HG02981 (cell line): ENCODE data around the gene RNF207.

Experiments
- ATAC-seq: cut with Tn5 transposase; IDR thresholded peaks from one replicate; pipeline ENCODE4 v1.9.1; 2021; ENCODE audit warnings: mild to moderate bottlenecking, moderate library complexity; ENCODE audit not compliant: unreplicated experiment

RNF207 gene

DNA sequence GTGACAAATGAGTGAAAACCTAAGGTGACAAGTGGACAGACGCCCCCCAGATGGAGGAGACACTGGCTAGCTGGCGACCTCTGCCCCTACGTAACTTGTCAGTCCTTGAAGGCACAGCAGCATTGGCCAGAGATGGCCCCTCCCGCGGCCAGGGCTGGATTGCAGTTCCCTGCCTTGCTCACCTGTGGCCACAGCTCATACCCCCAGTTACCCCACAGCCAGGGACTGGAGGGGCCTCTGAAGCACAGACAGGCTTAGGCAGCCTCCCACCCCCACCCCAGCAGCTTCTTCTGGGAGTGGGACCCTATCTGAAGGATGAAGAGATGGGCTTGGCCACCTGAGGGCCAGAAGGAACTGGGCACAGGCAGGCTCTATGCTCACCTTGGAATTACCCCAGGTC lies 41.7 kb downstream of the RNF207 start:
- no peak for ATAC-seq

GRCh38 chr1:6248161-6248776 lies 42.4 kb downstream of the RNF207 start:
- no peak for ATAC-seq

GRCh38 chr1:6248932-6249738 lies 43.2 kb downstream of the RNF207 start:
- no peak for ATAC-seq

DNA sequence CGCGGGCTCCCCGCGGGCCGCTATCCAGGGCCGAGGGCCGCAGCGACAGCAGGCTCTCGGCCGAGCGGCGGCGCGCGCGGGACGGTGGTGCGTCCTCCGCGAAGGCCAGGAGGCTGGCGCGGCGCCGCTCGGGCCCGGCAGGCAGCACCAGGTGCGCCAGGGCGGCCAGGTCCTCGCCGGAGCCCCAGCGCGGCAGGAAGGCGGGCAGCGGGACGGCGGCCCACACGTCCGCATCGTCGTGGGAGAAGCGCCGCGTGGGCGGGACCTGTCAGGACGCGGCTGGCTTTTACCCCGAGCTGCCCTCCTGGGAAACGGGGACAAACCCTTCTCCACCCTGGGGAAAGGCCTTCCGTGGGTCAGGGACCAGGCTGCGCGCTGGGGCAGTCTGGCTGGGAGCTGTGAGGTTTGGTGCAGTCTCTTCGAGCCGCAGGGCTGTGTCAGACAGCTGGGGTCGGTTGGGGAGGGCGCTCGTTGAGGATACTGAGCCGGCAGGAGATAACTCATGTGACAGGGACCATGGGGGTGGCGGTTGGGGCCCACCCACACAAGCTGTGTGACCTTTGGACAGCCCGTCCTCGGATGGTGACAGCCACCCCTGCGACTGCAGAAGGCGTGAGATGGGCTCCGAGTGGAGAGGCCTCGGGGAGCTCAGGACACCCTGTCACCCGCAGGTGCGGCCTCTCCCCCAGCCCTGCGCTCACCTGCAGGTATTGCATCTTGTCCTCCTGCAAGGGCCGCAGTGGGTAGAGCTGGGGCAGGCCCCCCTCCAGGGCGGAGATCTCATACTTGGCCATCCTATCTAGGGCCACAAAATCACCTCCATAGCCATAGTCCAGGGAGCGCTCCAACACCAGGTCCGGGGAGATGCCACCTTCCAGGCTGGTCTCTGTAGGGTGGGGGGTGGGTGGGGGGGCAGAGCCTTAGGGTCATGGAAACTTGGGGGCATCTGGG lies 44.1 kb downstream of the RNF207 start:
- ATAC-seq = no peak

DNA sequence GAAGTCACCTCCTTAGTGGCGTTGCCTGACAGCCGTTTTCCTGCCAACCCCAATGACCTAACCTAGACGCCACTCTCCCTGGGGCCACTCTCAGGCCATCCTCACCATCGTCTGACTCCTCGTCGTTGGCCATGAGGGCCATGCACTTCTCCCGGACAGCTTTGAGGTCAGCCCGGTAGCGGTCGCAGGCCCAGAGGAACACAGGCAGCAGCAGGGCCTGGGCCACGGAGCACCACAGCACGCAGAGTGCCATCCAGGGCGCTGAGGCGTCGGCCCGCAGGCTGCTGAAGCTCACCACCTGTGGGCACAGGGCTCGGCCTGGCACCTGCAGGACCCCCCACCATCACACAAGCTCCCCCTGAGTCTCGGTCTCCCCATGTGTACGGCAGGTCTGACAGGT lies 45.3 kb downstream of the RNF207 start:
- ATAC-seq = no peak

- ATAC-seq = no peak
Observed at GRCh38 chr1:6251681-6252373, 45.9 kb downstream of the RNF207 start.

GRCh38 chr1:6252374-6252710 lies 46.4 kb downstream of the RNF207 start:
- ATAC-seq = no peak

GRCh38 chr1:6253380-6253779 lies 47.5 kb downstream of the RNF207 start:
- ATAC-seq = no peak

- ATAC-seq = no peak
Observed at GRCh38 chr1:6254691-6255090, 48.8 kb downstream of the RNF207 start.

GRCh38 chr1:6256645-6257044 lies 50.7 kb downstream of the RNF207 start:
- no peak for ATAC-seq

GRCh38 chr1:6257541-6258069 lies 51.7 kb downstream of the RNF207 start:
- no peak for ATAC-seq

DNA sequence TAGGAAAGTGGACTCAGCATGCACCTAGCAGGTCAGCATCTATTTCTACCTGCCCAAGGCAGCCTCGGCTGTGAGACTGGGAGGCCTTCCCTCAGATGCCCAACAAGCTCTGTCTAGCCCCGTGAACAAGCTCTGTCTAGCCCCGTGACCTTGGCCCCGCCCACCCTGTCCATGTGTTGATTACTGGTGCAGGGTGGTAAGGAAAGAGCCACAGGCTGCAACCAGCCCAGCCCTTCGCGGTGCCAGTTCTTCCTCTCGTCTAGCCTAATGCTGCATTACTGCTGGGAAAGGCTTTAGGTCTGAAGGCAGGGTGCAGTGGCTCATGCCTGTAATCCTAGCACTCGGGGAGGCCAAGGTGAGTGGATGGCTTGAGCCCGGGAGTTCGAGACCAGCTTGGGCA lies 52.8 kb downstream of the RNF207 start:
- no peak for ATAC-seq

DNA sequence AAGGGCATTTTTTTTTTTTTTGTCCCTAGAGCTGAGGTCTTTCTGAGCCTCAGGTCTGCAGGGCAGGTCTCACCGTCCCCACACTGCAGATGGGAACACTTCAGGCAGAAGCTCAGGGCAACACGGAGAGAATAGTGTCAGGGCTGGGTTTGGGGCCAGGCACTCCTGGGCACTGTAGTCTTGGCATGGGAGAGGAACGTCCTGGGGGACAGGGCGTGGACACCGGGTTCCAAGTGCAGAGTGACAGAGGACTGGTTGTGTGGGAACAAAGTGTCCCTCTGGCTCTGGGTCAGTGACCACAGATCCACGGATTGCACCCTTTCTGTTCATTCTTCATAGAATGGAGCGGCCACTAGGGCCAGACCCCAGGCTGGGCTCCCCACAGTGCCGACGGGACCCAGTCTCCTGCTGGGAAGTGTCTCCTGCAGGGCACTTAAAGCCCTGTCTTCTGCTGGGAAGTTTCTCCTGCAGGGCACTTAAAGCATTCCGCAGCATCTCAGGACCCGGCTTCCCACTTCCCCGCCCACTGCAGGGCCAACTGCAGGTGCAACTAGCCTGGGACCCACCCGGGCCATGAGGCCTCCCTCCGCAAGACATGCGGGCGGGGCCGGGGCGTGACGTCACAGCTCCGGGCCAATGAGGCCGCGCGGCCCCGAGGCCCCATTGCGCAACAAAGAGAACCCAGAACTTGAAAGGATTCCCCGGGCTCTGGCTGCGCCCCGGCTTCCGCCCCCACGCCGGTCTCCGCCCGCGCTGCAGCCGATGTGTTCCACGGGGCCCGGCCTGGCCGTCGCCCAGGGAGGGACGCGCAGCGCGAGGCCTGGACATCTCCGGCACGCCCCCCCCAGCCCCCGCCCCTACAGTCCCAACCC lies 53.8 kb downstream of the RNF207 start:
- ATAC-seq = no peak

GRCh38 chr1:6260433-6260934 lies 54.6 kb downstream of the RNF207 start:
- no peak for ATAC-seq

DNA sequence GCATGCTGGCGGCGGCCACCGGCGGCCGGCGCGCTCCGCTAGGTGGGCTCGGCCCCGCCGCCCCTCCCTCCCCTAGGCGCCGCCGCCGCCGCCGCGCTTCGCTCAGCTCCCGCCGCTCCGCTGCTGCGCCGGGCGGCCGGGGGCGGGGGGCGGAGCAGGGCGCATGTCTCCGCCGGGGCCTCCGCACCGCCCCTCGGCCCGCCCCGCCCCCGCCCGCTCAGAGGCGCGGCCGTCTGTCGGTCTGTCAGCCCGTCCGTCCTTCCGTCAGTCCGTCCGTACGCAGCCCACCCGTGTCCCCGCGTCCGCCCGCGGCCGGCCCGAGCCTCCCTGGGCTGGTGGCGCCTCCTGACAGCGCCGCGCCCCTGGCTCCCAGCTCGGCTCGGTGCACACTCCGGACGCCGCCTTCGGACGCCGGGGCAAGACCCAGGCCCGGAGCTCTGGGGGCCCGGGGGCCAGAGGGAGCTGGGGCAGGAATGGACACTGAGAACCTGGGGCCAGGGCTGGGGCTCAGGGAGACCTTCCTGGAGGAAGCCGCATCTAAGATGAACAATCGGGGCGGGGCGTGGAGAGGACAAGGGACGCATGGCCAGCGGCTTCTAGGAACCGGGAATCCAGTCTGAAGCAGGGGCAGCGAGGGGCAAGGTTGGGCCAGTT lies 55.2 kb downstream of the RNF207 start, which contains the start of gene GPR153:
GPR153 (minus strand) TSS at position 138 of the 654 bp plus-strand sequence. CDS start 6,193 bp downstream, outside the sequence.
- no peak for ATAC-seq

DNA sequence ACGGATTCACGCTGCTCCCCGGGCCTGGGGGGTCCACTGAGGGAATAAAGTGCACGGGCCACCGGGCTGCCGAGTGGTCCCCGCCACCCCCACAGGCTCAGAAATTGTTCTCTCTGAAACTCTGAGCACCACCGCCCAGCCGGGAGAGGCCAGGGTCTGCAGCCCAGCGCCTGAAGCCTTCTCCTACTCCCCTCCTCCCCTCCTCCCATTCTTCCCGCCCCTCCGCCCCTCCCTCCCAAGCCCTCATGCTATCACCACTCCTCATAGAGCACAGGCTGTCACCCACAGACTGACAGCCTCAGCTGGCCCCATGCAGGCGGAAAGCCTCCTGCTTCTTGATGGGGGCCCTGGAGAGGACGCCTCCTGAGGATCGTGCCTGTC lies 55.7 kb downstream of the RNF207 start:
- ATAC-seq = no peak

DNA sequence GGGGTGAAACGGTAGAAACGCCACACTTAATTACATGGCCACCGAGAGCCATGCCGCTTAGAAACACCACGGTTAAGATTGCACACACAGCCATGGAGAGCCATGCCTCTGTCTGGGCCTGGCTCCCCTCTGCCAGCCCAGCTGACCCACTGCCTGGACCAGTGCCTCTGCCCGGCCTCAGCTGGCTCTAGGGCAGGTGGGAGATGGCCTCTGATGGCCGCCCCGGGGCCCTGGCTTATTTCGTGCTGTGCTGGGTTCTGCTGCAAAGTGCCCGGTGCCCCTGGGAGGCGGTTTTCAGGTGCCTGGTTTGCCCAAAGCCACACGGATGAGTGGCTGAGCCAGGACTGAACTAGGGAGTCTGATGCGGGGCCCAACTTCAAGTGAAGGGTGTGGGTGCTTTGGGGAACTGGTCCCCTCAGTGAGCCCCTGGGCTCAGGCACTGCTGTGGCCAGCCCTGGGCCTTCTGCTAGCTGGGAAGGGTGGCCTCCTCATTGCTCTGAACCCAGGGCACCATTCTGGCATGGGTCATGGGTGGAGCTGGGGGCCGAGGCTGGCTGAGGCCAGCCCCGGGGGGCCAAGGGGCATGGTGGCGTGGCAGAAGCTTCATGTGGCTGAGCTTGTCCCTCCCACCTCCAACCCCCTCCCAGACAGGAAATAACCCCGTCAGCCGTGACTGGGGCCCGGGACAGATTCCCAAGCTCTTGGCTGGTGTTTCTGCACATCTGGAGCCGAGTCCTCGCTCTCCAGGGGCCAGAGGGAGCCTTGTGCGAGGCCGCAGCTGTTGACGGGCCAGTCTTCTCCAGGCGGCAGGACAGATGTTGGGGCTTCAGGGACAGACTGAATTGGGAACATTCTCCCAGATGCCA lies 56.9 kb downstream of the RNF207 start:
- no peak for ATAC-seq

- no peak for ATAC-seq
Observed at GRCh38 chr1:6263716-6264115, 57.8 kb downstream of the RNF207 start.
